KMS-11 (cell line): ENCODE data around the gene ITPR1.

Experiments used
- H2AFZ ChIP-seq: fragments of 200-600 bp; sonication (generic); 2 replicates; pipeline ENCODE4 v1.6.1; 2016; ENCODE audit warnings: antibody characterized with exemption, mixed run types, low read depth
- H3K27ac ChIP-seq: fragments of 200-600 bp; sonication (generic); 2 replicates; pipeline ENCODE4 v1.6.1; 2016; ENCODE audit warnings: mild to moderate bottlenecking, mixed run types
- H3K27me3 ChIP-seq: fragments of 200-600 bp; sonication (generic); 2 replicates; pipeline ENCODE4 v1.6.1; 2017; ENCODE audit warnings: mild to moderate bottlenecking, low read depth, mixed run types, moderate library complexity; ENCODE audit not compliant: insufficient read depth
- H3K36me3 ChIP-seq: fragments of 200-600 bp; sonication (generic); 2 replicates; pipeline ENCODE4 v1.6.1; 2017; ENCODE audit warnings: mild to moderate bottlenecking, mixed run types; ENCODE audit not compliant: insufficient read depth
- H3K4me1 ChIP-seq: fragments of 200-600 bp; sonication (generic); 2 replicates; pipeline ENCODE4 v1.6.1; 2016; ENCODE audit warnings: mild to moderate bottlenecking, low read depth, mixed run types; ENCODE audit not compliant: poor library complexity, severe bottlenecking
- H3K4me2 ChIP-seq: fragments of 200-600 bp; sonication (generic); 2 replicates; pipeline ENCODE4 v1.7.0; 2016; ENCODE audit warnings: mild to moderate bottlenecking, mixed run types
- H3K4me3 ChIP-seq: fragments of 200-600 bp; sonication (generic); IDR thresholded peaks from 2 replicates; pipeline ENCODE4 v1.6.1; 2017; ENCODE audit warnings: low read depth, low read length, mixed read lengths; ENCODE audit not compliant: insufficient read depth
- H3K79me2 ChIP-seq: fragments of 200-600 bp; sonication (generic); 2 replicates; pipeline ENCODE4 v1.6.1; 2016; ENCODE audit warnings: low read depth, mixed run types; ENCODE audit not compliant: insufficient read depth
- H3K9ac ChIP-seq: fragments of 200-600 bp; sonication (generic); 2 replicates; pipeline ENCODE4 v1.6.1; 2016; ENCODE audit warnings: mild to moderate bottlenecking, mixed run types
- H4K20me1 ChIP-seq: fragments of 200-600 bp; sonication (generic); 2 replicates; pipeline ENCODE4 v1.6.1; 2016; ENCODE audit warnings: mild to moderate bottlenecking, mixed run types; ENCODE audit not compliant: insufficient read depth
- CTCF ChIP-seq: fragments of 200-600 bp; sonication (generic); conservative IDR thresholded peaks from 2 replicates; pipeline ENCODE4 v1.6.1; 2017; ENCODE audit warnings: low read depth, mild to moderate bottlenecking, antibody characterized with exemption, low read length, moderate library complexity, mixed read lengths

ITPR1 gene

GRCh38 chr3:4534906-4535305 lies 41.8 kb downstream of the ITPR1 start:
- no peaks in the 10 kb centered on the region for H3K27me3 ChIP-seq
- H2AFZ ChIP-seq: no peak overlapping the region
- no peak overlapping the region for H3K4me3 ChIP-seq
- H3K79me2 ChIP-seq: no peaks in the 10 kb centered on the region
- no peaks in the 10 kb centered on the region for H4K20me1 ChIP-seq
- TF ChIP-seq CTCF: no peak
- no peaks in the 10 kb centered on the region for H3K36me3 ChIP-seq
- no peak overlapping the region for H3K9ac ChIP-seq
- H3K27ac ChIP-seq: no peak overlapping the region
- H3K4me2 ChIP-seq: no peak overlapping the region
- H3K4me1 ChIP-seq: no peaks in the 10 kb centered on the region

- H3K27me3 ChIP-seq: no peaks in the 10 kb centered on the region
- H3K9ac ChIP-seq: no peak overlapping the region
- H3K4me1 ChIP-seq: no peaks in the 10 kb centered on the region
- H4K20me1 ChIP-seq: no peaks in the 10 kb centered on the region
- no peaks in the 10 kb centered on the region for H3K79me2 ChIP-seq
- no peak overlapping the region for H2AFZ ChIP-seq
- H3K36me3 ChIP-seq: no peaks in the 10 kb centered on the region
- no peak overlapping the region for H3K4me2 ChIP-seq
- no peak overlapping the region for H3K4me3 ChIP-seq
- no peak overlapping the region for H3K27ac ChIP-seq
- TF ChIP-seq CTCF: no peak
These were observed 43.1 kb downstream of the ITPR1 start for GRCh38 chr3:4536260-4536659.

- no peak overlapping the region for H3K4me3 ChIP-seq
- H3K9ac ChIP-seq: no peak overlapping the region
- no peaks in the 10 kb centered on the region for H3K36me3 ChIP-seq
- no peaks in the 10 kb centered on the region for H3K79me2 ChIP-seq
- no peaks in the 10 kb centered on the region for H3K4me1 ChIP-seq
- H2AFZ ChIP-seq: no peak overlapping the region
- no peaks in the 10 kb centered on the region for H4K20me1 ChIP-seq
- H3K4me2 ChIP-seq: no peak overlapping the region
- H3K27ac ChIP-seq: no peak overlapping the region
- TF ChIP-seq CTCF: no peak
- no peaks in the 10 kb centered on the region for H3K27me3 ChIP-seq
These were observed 47.1 kb downstream of the ITPR1 start for GRCh38 chr3:4540267-4540666.

GRCh38 chr3:4543110-4543509 lies 50.0 kb downstream of the ITPR1 start:
- no peak for TF ChIP-seq CTCF
- Histone ChIP-seq H3K79me2 (no peaks in the 10 kb centered on the region), H3K4me2 (no peak overlapping the region), H3K4me3 (no peak overlapping the region), H3K9ac (no peak overlapping the region), H3K36me3 (no peaks in the 10 kb centered on the region), H3K27me3 (no peaks in the 10 kb centered on the region), H3K27ac (no peak overlapping the region), H4K20me1 (no peaks in the 10 kb centered on the region), H2AFZ (no peak overlapping the region), H3K4me1 (no peaks in the 10 kb centered on the region)
